GM18951 (cell line): ENCODE measurements around the gene RMI2.
"Not testable (repeated sequence)": the region's sequence is repeated elsewhere in the genome, so short reads cannot be mapped to it uniquely, and the experiment has no call there.

Experiments used
- POLR2A ChIP-seq: IDR thresholded peaks from 4 replicates; pipeline ENCODE4 v1.6.1; 2011; ENCODE audit warnings: mild to moderate bottlenecking; ENCODE audit not compliant: insufficient read length, insufficient read depth; ENCODE audit errors: extremely low read depth
- in situ Hi-C: fragments of 300-500 bp; cut with MboI; formaldehyde crosslinking; loops from one replicate; pipeline ENCODE4 v1.12.0; 2022; ENCODE audit warnings: low sequenced_read_pairs, mixed read lengths, inconsistent platforms; ENCODE audit not compliant: unreplicated experiment

Gene RMI2

GRCh38 chr16:11345040-11345862 is at the start of gene RMI2:
TSS of gene RMI2 (plus strand) at chr16:11345459. CDS start at chr16:11345472, 13 bp downstream.
- in situ Hi-C loops, result loop anchor here (5.0 kb wide), 1 partner anchor 83 kb away; no protein-coding TSS in a partner anchor
- peak; percentile 63 for TF ChIP-seq POLR2A

- TF ChIP-seq POLR2A, result no peak
- in situ Hi-C loops, result no loop called here
These were observed 49.6 kb upstream of the RMI2 start for GRCh38 chr16:11295672-11296071.

GRCh38 chr16:11296351-11296705 is 48.9 kb upstream of the RMI2 start:
- no peak for TF ChIP-seq POLR2A
- in situ Hi-C loops, result no loop called here

GRCh38 chr16:11296706-11297491 is 48.4 kb upstream of the RMI2 start:
- in situ Hi-C loops, result no loop called here
- TF ChIP-seq POLR2A, result no peak

- in situ Hi-C loops, result no loop called here
- peak; percentile 20 for TF ChIP-seq POLR2A
These were observed 47.6 kb upstream of the RMI2 start for GRCh38 chr16:11297492-11298142.

GRCh38 chr16:11298143-11298900 is 46.9 kb upstream of the RMI2 start:
- in situ Hi-C loops, result no loop called here
- no peak for TF ChIP-seq POLR2A

GRCh38 chr16:11298950-11299547 is 46.2 kb upstream of the RMI2 start:
- in situ Hi-C loops, result not testable (repeated sequence)

- no peak for TF ChIP-seq POLR2A
- in situ Hi-C loops, result no loop called here
These were observed 45.2 kb upstream of the RMI2 start for GRCh38 chr16:11299865-11300559.

GRCh38 chr16:11300560-11300892 is 44.7 kb upstream of the RMI2 start:
- TF ChIP-seq POLR2A, result no peak
- in situ Hi-C loops, result no loop called here

GRCh38 chr16:11301645-11302501 is 43.4 kb upstream of the RMI2 start:
- no peak for TF ChIP-seq POLR2A
- in situ Hi-C loops, result no loop called here

- in situ Hi-C loops, result no loop called here
- no peak for TF ChIP-seq POLR2A
These were observed 42.3 kb upstream of the RMI2 start for GRCh38 chr16:11302977-11303376.
